ENCODE results near the gene GMEB1. TPM values are rescaled to one million over a fixed set of nuclear protein-coding genes. Genes with fewer than 3 reads are reported as not detected.
A peak's percentile ranks its signal among the peaks of the same experiment; 100 is the strongest.
"Not testable (repeated sequence)": the region's sequence is repeated elsewhere in the genome, so short reads cannot be mapped to it uniquely, and the experiment has no call there.

Gene GMEB1
- total RNA-seq, 2 donors from 2014 or later: 4.7 to 15.5 TPM

- peak; percentile 51 for DNase-seq (ENCODE audit: low spot score)
- TF ChIP-seq CTCF (IDR thresholded peaks at IDR 0.05): peak; percentile 31
- Histone ChIP-seq H3K36me3 (no peaks in the 10 kb centered on the region), H3K27me3 (replicated peaks; ENCODE audit: insufficient read depth) (no peaks in the 10 kb centered on the region), H3K4me1 (ENCODE audit: control insufficient read depth in 1 of 2, low read depth in 2 of 2) (peaks cover 14 to 45% of the 10 kb centered on the region in 2 donors), H3K27ac (peak within 1 kb of the TSS; percentile 85 to 92), H3K4me3 (peak within 1 kb of the TSS; percentile 78), H3K9me3 (no peaks in the 10 kb centered on the region)
- peak; percentile 74 for ATAC-seq (ENCODE audit: insufficient number of reproducible peaks, low FRiP score, low read depth)
Observed at GRCh38 chr1:28642847-28643635, 25.5 kb upstream of the GMEB1 start, which contains the start of gene TAF12. Gene TAF12, minus strand, starts transcription at chr1:28643067. Its CDS starts 20,986 bp downstream, at chr1:28622081.

GRCh38 chr1:28644494-28644893, 24.1 kb upstream of the GMEB1 start:
- no peak for TF ChIP-seq CTCF (IDR thresholded peaks at IDR 0.05)
- H3K27me3 ChIP-seq (replicated peaks; ENCODE audit: insufficient read depth): no peaks in the 10 kb centered on the region
- H3K4me3 ChIP-seq: peak overlapping the region; percentile 78
- H3K36me3 ChIP-seq: no peaks in the 10 kb centered on the region
- DNase-seq (ENCODE audit: low spot score) (no peak), ATAC-seq (ENCODE audit: insufficient number of reproducible peaks, low FRiP score, low read depth) (no peak)
- H3K4me1 ChIP-seq (ENCODE audit: control insufficient read depth in 1 of 2, low read depth in 2 of 2): peaks cover 14 to 41% of the 10 kb centered on the region in 2 donors
- no peaks in the 10 kb centered on the region for H3K9me3 ChIP-seq
- H3K27ac ChIP-seq: peak overlapping the region; percentile 85 to 92

- H3K4me3 ChIP-seq; H3K27ac ChIP-seq; ATAC-seq (ENCODE audit: insufficient number of reproducible peaks, low FRiP score, low read depth); H3K27me3 ChIP-seq (replicated peaks; ENCODE audit: insufficient read depth); H3K36me3 ChIP-seq; H3K9me3 ChIP-seq; DNase-seq (ENCODE audit: low spot score): not testable (repeated sequence)
- peaks cover 14 to 32% of the 10 kb centered on the region in 2 donors for H3K4me1 ChIP-seq (ENCODE audit: control insufficient read depth in 1 of 2, low read depth in 2 of 2)
Observed at GRCh38 chr1:28645406-28645805, 23.2 kb upstream of the GMEB1 start.

GRCh38 chr1:28646040-28646439, 22.5 kb upstream of the GMEB1 start:
- Histone ChIP-seq H3K4me1 (ENCODE audit: control insufficient read depth in 1 of 2, low read depth in 2 of 2) (peaks cover 14 to 27% of the 10 kb centered on the region in 2 donors), H3K36me3 (no peaks in the 10 kb centered on the region), H3K27me3 (replicated peaks; ENCODE audit: insufficient read depth) (no peaks in the 10 kb centered on the region), H3K9me3 (no peaks in the 10 kb centered on the region), H3K27ac (no peak overlapping the region), H3K4me3 (no peak overlapping the region)
- TF ChIP-seq CTCF (IDR thresholded peaks at IDR 0.05): no peak
- ATAC-seq (ENCODE audit: insufficient number of reproducible peaks, low FRiP score, low read depth) (no peak), DNase-seq (ENCODE audit: low spot score) (no peak)

- no peak for TF ChIP-seq CTCF (IDR thresholded peaks at IDR 0.05)
- no peaks in the 10 kb centered on the region for H3K36me3 ChIP-seq
- H3K27ac ChIP-seq: peak overlapping the region; percentile 81 to 90
- H3K9me3 ChIP-seq: no peaks in the 10 kb centered on the region
- peak; percentile 59 for ATAC-seq (ENCODE audit: insufficient number of reproducible peaks, low FRiP score, low read depth)
- peaks cover 7 to 16% of the 10 kb centered on the region in 2 donors for H3K4me1 ChIP-seq (ENCODE audit: control insufficient read depth in 1 of 2, low read depth in 2 of 2)
- peak; percentile 58 for DNase-seq (ENCODE audit: low spot score)
- peak overlapping the region; percentile 61 for H3K4me3 ChIP-seq
- no peaks in the 10 kb centered on the region for H3K27me3 ChIP-seq (replicated peaks; ENCODE audit: insufficient read depth)
Observed at GRCh38 chr1:28648008-28648473, 20.5 kb upstream of the GMEB1 start.
